NCI-H1436 (cell line): Measurements from ENCODE around the gene NOTCH3.

ENCODE experiments used
- DNase-seq: peaks from one replicate; lab custom pipeline; 2025; lab: John Stamatoyannopoulos, UW

NOTCH3 gene

DNA sequence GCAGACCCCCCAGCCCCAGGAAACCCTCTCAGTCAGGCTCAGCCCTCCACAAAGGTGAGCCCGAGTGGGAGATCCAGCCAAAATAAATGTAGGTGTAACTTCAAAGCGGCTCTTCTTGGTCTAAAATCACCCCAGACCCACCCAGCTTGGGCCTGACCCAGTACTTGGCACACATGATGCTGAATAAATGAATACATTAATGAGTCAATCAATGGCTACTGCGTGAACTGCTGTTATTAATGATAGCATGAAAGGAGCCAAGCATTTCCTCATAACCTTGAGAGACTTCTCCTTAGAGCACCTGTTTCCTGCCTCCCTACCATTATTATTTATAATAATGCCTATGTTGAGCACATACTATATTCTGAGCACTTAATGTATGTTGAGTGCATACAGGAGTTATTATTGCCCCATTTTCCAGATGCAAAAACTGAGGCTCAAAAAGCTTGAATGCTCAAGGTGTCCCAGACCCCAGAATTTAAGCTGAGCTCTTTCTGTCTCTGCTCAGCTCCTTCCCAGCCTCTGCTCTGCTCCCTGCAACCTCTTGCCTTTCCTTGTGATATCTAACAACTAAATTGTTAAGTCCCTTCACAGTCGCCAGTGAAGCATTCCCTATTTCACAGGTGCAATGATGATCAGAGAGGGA, 4.3 kb downstream of the NOTCH3 start:
- no peak for DNase-seq

DNA sequence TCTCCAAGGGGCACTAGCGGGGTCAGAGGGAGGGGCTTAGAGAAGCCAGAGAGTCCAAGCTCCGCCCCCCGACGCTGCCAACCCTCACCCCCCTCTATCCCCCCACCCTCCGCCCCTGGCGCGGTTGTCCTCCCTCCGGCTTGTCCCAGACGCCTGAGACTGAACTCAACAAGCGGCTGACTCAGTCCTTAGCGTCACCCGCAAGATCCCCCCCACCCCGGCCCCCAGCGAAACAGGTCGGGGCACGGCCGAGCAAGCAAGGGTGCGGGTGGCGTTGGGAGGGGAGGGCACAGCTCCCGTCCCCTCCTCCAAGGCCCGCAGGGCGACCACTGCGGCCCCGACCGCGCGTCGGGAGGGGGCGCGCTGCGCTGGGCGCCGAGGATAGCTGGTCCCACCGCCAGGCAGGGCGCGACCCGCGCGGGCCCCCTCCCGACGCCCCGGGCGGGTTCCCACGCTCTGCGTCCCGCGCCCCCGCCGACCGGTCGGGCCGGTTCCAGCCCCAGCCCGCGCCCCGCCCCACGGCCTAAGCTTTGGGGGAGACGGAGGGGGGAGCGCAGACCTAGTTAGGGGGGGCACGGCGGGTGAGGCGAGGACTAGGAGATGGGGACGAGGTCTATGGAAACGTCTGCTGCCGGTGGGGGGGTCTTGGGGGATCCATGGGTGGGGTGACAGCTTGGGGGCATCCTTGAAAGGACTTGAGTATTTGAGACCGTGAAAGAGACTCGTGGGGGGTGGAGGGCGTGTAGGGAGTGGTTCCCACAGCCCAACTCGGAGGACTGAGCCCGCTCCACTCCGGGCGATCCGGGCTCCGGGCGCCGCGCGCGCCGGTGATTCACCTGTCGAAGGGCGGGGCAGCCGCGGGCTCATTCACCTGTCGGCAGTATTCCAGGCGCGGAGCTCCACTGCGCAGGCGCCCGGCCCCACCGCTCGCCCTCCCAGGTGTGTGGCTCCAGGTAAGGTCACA, 5.1 kb downstream of the NOTCH3 start:
- DNase-seq: peak; percentile 62

DNA sequence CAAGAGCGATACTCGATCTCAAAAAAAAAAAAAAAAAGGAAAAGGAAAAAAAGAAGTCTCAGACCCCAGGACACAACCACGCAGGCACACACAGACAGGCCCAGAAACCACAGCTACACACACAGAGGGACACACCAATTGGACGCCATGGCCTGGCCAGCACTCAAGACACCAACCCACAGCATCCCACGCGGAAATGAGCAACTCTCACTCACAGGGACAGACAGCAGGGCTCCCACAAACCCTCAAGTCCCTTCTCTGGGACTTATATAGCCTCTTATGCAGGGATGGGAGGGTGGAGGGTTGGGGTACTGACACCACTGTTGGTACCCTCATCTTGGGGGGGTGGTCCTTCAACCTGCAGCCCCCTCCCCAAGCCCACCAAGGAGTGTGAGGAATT, 5.9 kb downstream of the NOTCH3 start:
- DNase-seq: no peak

DNA sequence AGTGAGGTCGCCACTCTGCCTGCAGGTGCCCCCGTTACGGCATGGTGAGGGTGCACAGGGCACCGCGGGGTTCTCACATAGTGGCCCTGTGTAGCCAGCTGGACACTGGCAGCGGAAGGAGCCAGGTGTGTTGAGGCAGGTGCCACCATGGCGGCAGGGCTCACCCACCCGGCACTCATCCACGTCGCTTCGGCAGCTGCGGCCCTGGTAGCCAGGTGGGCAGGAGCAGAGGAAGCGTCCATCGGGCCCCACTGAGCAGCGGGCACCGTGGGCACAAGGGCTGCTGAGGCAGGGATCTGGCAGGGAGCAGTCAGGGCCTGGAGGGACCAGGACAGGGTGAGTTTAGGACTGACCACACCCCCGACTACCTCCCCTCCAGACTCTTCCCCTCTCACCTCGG, 8.8 kb downstream of the NOTCH3 start:
- no peak for DNase-seq

- DNase-seq: no peak
These were observed 9.3 kb downstream of the NOTCH3 start for GRCh38 chr19:15191514-15191913.

DNA sequence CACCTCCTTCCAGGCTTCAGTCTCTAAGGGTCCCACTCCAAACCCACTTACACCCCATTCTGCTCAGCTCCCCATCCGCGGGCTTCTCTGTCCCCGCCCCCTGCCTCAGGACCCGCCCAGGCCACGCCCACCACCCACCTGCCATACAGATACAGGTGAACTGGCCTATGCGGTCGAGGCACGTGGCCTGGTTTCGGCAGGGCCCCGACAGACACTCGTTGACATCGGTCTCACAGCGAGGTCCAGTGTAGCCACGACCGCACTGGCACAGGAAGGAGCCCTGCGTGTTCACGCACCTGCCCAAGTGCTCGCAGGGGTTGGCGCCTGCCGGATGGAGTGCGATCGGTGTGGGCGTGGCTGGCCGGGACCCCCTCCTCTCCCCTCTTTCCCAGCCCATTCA, 11.9 kb downstream of the NOTCH3 start:
- DNase-seq: no peak

DNA sequence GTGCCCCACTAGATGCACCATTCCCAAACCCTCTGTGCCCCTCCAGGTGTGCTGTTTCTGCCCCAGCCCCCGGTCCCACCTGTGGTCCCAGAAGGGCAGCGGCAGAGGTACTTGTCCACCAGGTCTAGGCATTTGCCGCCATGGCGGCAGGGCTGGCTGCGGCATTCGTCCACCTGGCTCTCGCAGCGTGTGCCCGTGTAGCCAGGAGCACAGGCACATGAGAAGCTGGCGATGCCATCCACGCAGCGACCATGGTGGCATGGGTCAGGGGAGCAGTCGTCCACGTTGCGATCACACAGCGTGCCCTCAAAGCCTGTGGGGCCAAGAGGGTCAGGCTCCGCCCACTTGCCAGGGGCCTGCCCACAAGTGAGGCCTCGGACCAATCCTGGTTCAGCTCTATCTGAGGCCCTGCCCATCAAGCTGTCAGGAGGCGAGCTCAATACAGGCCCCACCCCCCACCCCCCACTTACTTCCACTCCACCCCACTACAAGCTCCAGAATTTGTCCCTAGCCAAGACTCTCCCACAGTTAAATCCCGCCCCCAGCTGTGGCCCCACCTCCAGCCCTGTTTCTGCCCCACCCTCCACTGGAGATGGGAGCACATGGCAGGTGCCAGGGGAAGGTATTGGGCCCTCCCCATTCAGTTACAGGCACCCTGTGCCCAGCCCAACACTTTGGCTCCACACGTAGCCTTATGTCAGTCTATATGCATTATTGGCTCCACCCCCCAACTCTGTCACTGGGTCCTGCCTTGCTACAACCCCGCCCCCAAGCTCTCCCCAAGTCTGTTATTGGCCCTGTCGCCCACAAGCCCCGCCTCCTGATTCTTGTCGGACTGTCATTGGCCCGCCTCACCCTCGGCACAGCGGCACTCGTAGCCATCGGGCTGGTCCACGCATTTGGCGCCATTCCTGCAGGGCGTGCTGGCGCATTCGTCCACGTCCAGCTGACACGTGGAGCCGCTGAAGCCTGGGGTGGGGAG, 13.5 kb downstream of the NOTCH3 start:
- no peak for DNase-seq

DNA sequence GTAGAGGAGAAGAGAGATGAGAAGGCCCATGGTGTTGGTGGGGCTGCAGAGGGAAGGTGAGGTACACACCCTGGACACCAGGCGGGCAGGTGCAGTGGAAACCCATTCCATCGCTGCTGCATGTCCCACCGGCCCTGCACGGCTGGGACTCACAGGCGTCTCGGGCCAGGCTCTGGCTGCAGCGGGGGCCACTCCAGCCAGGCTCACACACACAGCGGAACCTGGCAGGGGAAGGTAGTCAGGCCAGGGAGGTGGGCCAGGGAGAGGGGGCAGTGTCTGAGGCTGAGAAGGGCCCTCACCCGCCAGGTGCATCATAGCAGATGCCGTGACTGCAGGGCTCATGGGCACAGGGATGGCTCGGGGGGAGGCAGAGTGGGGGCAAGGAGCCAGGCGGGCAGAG, 15.6 kb downstream of the NOTCH3 start:
- no peak for DNase-seq

DNA sequence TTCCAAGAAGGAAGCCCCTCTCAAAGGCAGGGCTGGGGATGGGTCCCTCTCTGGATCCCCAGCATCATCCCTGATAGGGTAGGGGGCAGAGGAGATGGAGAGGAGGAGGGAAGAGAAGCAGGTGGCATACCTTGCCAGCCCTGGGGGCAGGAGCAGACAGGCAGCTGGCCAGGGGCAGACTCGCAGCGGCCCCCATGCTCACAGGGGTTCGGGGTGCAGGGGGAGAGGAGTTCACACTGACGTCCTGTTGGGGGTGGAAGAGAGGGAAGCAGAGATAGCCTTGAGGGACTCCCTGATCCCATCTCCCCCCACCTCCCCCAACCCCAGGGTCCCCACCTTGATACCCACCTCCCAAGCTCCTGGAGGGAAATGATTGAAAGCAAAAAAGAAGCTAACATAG, 16.0 kb downstream of the NOTCH3 start:
- no peak for DNase-seq

GRCh38 chr19:15181394-15181793, 19.4 kb downstream of the NOTCH3 start:
- DNase-seq: peak; percentile 25

DNA sequence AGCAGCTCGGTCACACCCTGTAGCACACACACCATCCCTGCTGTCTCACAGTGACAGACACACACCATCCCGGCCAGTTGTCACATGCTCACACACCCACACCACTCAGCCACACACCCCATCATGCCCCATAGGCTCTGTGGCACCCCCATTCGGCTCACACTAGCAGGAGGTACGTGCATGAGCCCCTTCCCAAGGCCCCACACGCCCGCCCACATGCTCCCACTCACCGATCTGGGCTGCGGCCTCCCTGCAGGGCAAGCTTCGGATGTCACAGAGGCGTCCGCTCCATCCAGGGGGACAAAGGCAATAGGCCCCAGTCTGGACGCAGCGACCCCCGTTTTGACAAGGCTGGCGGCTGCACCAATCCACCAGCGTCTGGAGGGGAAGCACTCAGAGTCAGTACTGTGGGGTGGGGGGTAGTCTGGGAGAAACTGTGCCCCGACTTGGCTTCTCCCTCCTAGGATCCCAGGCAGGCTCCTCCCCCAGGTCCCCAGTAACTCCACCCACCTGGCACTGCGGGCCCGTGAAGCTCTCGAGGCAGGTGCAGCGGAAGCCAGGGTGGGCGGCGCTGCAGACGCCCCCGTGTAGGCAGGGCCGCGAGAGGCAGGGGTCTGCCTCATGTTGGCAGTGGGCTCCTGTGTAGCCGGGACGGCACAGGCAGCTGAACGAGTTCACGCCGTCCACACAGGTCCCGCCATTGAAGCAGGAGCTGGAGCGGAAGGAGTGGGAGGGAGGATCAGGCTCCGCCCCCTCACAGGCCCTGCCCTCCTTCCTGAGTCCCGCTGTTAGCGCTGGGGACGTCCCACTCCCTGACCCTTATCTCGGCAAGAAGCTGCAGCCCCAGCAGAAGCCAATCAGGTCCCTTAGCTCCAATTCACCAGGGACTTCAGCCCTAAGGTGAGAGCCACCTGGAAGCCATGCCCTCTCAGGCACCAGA, 20.1 kb downstream of the NOTCH3 start:
- DNase-seq: peak; percentile 76

GRCh38 chr19:15178629-15179308, 22.0 kb downstream of the NOTCH3 start:
- DNase-seq: no peak

GRCh38 chr19:15177269-15178116, 23.3 kb downstream of the NOTCH3 start:
- peak; percentile 77 for DNase-seq

- DNase-seq: no peak
These were observed 25.2 kb downstream of the NOTCH3 start for GRCh38 chr19:15175609-15176008.

DNA sequence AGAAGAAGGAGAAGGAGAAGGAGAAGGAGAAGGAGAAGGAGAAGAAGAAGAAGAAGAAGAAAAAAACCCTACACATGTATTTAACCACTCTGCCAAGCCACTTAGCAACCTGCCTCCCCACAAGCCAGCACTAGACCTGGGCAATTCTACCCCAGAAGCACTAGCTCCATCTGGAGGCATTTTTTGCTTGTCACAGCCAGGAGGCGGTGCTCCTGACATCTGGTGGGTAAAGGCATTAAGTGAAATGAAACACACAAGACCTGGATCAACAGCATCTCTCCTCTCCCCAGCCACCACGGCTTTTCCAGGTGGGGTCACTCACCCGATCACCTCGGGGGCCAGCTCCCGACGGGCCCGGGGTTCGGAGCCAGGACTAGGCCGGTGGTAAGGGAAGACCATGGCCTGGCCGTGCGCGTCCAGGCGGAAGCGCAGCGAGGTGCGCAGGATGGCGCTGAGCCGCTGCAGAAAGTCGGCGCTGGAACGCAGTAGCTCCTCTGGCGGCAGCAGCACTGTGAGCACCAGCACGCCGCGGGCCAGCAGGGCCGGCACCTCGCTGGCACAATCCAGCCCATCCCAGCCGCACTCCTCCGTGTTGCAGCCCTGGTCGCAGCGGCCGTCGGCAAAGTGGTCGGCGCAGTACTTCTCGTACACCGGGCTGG, 26.9 kb downstream of the NOTCH3 start:
- DNase-seq: no peak

DNA sequence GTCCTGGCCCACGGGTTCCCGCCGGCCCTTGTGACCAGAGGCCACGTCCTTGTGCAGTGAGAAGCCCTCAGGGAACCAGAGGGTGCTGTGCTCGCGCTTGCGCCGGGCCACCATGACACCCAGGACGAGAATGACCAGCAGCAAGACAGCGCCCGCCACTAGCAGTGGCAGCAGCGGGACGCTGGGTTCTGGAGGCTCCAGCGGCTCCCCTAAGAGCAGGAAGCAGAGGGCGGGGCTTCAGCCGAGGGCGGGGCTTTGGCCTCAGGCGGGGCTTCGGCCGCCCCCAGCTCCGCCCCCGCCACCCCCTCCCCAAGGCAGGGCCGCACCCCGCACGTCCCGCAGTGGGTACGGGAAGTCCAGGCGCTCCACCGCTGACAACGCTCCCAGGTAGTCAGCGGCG, 30.4 kb downstream of the NOTCH3 start:
- no peak for DNase-seq

- DNase-seq: no peak
These were observed 31.1 kb downstream of the NOTCH3 start for GRCh38 chr19:15169541-15170285.

DNA sequence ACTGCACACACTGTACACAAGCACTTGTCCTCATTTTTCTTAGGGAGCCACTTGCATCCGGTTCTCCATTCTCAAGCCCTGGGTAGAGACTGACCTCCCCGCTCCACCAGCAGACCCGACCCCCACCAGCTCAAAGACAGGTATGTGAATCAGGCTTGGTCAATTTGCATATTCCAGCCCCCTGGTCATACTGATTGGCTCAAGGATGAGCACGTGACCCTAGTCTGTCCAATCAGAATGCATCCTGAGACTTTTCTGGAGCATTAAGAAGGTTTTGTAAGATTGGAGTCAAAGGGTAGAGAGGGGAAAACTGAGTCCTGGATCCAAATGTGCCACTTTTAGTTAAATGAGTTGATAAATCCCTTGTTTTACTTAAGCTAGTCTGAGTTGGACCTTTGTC, 34.1 kb downstream of the NOTCH3 start:
- DNase-seq: no peak
